Heart right ventricle (tissue), 16 donors: ENCODE results near the gene ATP2B1. TPM values are rescaled to one million over a fixed set of nuclear protein-coding genes. Genes with fewer than 3 reads are reported as not detected.

Experiments
- ATAC-seq, 8 donors: fragments of 200-7000 bp; cut with Tn5 transposase; one replicate each; pipeline ENCODE4 v1.9.1; 2020; ENCODE audit warnings: mild to moderate bottlenecking in 8 of 8, moderate library complexity in 8 of 8, moderate number of reproducible peaks in 1 of 8
- DNase-seq, 2 donors: peaks; one replicate each; pipeline ENCODE4 v3.0.0-alpha.2; 2020
- H3K27ac ChIP-seq, 10 donors: fragments of 200-600 bp; sonication (generic) in 2 of 10; one replicate each; pipeline versions ENCODE4 v1.5.0 to v1.8.0; 2020 to 2022; ENCODE audit warnings: mild to moderate bottlenecking in 3 of 10
- H3K27me3 ChIP-seq, 7 donors: fragments of 200-600 bp; one replicate each; pipeline ENCODE4 v1.8.0; 2021 to 2022; ENCODE audit warnings: mild to moderate bottlenecking in 2 of 7
- H3K36me3 ChIP-seq, 9 donors: fragments of 200-600 bp; sonication (generic) in 1 of 9; one replicate each; pipeline versions ENCODE4 v1.5.0 to v1.8.0; 2020 to 2022; ENCODE audit warnings: mild to moderate bottlenecking in 2 of 9
- H3K4me1 ChIP-seq, 9 donors: fragments of 200-600 bp; sonication (generic) in 1 of 9; one replicate each; pipeline versions ENCODE4 v1.5.0 to v1.8.0; 2020 to 2022; ENCODE audit warnings: mild to moderate bottlenecking in 4 of 9
- H3K4me3 ChIP-seq, 10 donors: fragments of 200-600 bp; sonication (generic) in 2 of 10; one replicate each; pipeline versions ENCODE4 v1.5.0 to v1.8.0; 2020 to 2022; ENCODE audit warnings: mild to moderate bottlenecking in 7 of 10, moderate library complexity in 2 of 10
- H3K9me3 ChIP-seq, 11 donors: fragments of 200-600 bp in 10 of 11; sonication (generic) in 2 of 11; one replicate each; pipeline versions ENCODE4 v1.5.0 to v1.8.0; 2013 to 2022; ENCODE audit warnings: mild to moderate bottlenecking in 2 of 11, control low read depth in 1 of 11, moderate library complexity in 1 of 11
- WGBS, 2 donors: extraction: QIAGEN DNeasy Blood & Tissue Kit; methylation state at CpG; one replicate each; pipeline ENCODE4 v1.1.7; 2013; ENCODE audit warnings: inconsistent platforms in 1 of 2; 5-methylcytosine and 5-hydroxymethylcytosine counted together
- intact Hi-C, 10 donors: fragments of 100-400 bp; cut with DNase I; formaldehyde crosslinking; loops; one replicate each; pipeline versions ENCODE4 v1.11.1 to v1.14.2; 2022
- polyA plus RNA-seq, 2 donors: library from polyadenylated mRNA; stranded (reverse); fragments of 200-250 nt; gene quantifications; one replicate each; pipeline ENCODE4 v1.2.3, GENCODE V29; 2013
- total RNA-seq, 10 donors: library from RNA; stranded (reverse); fragmentation: NEBNext Ultra II Directional in 3 of 10; extraction: Animal tissue kit (Norgen Biotek cat#: 25700) in 3 of 10; gene quantifications; one replicate each; pipeline versions ENCODE4 v1.2.1 to v1.2.4, GENCODE V29; 2021 to 2023
- TF ChIP-seq, protein P1 (sequence below), 9 donors: fragments of 200-600 bp; sonication (generic) in 2 of 9; IDR thresholded peaks; one replicate each; pipeline versions ENCODE4 v1.5.0 to v1.8.0; 2021 to 2022; ENCODE audit warnings: antibody characterized with exemption in 9 of 9, mild to moderate bottlenecking in 5 of 9, moderate library complexity in 1 of 9
- donor health status: Arrhythmogenic right ventricular cardiomyopathy.
- donor health status: ischemic (EF 13 %, LVEDD 7.1; RV severe dilation, severe dysfunction).
- donor health status: healthy with polysubstance abuse.
- donor health status: DM: no; HTN: yes; CAD: no.
- donor health status: DM: no; HTN: no; CAD: no.
- donor health status: ischemic (EF 25% LVEDD 6.9; RV normal size, moderate dysfunction).
- donor health status: ischemic (EF 25% LVEDD 5.7; RV mildly dilated, moderate dysfunction).
- donor health status: healthy.
- donor health status: DM: yes; HTN: yes; CAD: no.
- donor health status: Ischemic cardiomyopathy.
- donor health status: ischemic (EF 35%, LVEDD 5.7; RV mildly dilated, moderate dysfunction).
- donor health status: nonischemic (EF 11% LVEDD 7.7; RV severe dilation, severe dysfunction).
- donor health status: DM: yes; HTN: yes; CAD: no.
- donor health status: PGD.
- donor health status: ischemic (EF 29% LVEDD 5.4; RV normal size, mild dysfunction).
- donor health status: nonischemic (EF 23%, LVEDD 6.1; RV moderate dilation, normal function).

Gene ATP2B1
- total and polyA plus RNA-seq, 12 donors = 5.9 to 20.5 (median 15.2) TPM

DNA sequence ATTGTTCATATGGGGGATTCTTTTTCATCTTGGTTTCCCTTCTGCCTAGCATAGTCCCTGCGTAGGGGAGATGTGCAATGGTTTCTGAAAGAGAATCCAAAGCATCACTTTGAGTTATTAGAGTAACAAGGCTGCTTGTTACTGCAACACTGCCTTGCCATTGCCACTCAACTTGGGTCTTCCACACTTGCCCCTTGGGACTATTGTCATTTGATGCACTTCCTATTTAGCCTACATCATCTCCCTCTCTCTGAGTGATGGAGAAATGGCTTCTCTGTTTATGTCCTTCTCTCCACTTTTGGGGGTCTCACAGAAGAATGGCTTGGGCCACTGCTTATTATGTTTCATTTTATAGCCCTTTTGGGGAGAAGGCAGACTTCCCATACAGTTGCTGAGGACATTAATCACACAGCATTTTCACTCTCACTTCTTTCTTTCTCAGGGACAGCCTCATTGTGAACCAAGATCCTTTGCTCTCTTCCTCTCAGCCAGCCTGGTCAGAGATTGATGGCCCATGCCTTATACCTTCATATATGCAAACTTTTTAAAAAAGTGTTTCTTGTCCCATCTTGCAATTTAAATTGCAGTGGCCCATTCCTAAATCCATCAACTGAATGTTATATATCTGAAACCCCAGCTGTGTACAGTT lies 131.9 kb downstream of the ATP2B1 start:
- H3K36me3 ChIP-seq = no peaks in the 10 kb centered on the region
- 92 to 100% methylated on average over 1 of the region's 1 CpG for WGBS, 2 donors
- H3K4me3 ChIP-seq = no peak overlapping the region
- ATAC-seq = no peak
- TF ChIP-seq, protein P1, sequence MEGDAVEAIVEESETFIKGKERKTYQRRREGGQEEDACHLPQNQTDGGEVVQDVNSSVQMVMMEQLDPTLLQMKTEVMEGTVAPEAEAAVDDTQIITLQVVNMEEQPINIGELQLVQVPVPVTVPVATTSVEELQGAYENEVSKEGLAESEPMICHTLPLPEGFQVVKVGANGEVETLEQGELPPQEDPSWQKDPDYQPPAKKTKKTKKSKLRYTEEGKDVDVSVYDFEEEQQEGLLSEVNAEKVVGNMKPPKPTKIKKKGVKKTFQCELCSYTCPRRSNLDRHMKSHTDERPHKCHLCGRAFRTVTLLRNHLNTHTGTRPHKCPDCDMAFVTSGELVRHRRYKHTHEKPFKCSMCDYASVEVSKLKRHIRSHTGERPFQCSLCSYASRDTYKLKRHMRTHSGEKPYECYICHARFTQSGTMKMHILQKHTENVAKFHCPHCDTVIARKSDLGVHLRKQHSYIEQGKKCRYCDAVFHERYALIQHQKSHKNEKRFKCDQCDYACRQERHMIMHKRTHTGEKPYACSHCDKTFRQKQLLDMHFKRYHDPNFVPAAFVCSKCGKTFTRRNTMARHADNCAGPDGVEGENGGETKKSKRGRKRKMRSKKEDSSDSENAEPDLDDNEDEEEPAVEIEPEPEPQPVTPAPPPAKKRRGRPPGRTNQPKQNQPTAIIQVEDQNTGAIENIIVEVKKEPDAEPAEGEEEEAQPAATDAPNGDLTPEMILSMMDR (IDR thresholded peaks at IDR 0.05) = no peak
- H3K27ac ChIP-seq = no peak overlapping the region
- DNase-seq = no peak
- H3K4me1 ChIP-seq = peaks cover 0 to 14% (median 4%) of the 10 kb centered on the region in 9 donors
- no peaks in the 10 kb centered on the region for H3K27me3 ChIP-seq
- no peaks in the 10 kb centered on the region for H3K9me3 ChIP-seq
- intact Hi-C loops = no loop called here

DNA sequence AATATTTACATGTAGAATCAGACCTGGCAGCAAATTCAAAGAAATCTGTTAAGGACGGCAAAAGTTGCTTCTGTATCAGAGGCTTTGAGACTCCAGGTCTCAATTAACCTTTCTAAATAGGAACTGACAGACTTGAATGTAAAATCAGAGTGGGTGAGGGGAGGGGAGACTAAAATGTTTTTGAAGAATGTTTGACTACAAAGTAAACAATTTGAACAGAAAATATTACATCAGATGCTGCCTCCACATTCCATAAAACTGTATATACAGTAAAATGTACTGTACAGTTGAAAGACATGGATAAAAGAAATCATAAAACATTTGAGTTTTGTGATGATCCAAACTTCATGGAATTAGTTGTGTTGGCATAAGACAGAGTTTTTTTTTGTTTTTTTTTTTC lies 133.3 kb downstream of the ATP2B1 start:
- WGBS, 2 donors = 81 to 87% methylated on average over 1 of the region's 1 CpG
- no peak for ATAC-seq
- Histone ChIP-seq H3K27me3 (no peaks in the 10 kb centered on the region), H3K27ac (no peak overlapping the region), H3K9me3 (no peaks in the 10 kb centered on the region), H3K36me3 (no peaks in the 10 kb centered on the region), H3K4me1 (peaks cover 0 to 14% (median 4%) of the 10 kb centered on the region in 9 donors), H3K4me3 (no peak overlapping the region)
- intact Hi-C loops = no loop called here
- no peak for DNase-seq
- TF ChIP-seq, protein P1 (IDR thresholded peaks at IDR 0.05) = no peak

DNA sequence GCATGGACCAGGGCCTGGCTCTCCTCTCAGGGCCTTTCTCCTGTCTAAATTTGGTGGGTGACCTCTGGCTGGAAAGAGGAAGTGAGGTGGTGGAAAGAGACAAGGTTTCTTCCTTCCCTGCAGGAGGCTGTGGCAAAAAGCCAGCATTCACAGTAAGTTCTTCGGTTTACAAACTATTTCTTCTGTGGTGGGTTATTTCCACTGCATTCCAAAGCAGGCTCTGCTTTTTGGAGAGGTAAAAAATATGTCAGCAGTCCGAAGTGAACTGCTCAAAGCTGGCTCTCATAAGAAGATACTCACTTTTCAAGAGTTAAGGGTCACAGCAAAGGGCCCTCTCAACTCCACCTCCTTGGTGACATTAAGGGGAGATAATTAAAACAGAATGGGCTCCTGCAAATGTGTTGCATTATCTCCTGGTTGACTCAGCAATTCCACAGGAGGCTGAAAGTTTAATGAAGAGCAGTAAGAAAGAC lies 133.9 kb downstream of the ATP2B1 start:
- intact Hi-C loops = no loop called here
- peaks cover 0 to 14% (median 4%) of the 10 kb centered on the region in 9 donors for H3K4me1 ChIP-seq
- no peaks in the 10 kb centered on the region for H3K9me3 ChIP-seq
- DNase-seq (peak in 1 of 2 donors; percentile 47), ATAC-seq (peak in 3 of 8 donors; percentile 44 to 65 (median 58))
- TF ChIP-seq, protein P1 (IDR thresholded peaks at IDR 0.05) = no peak
- H3K27me3 ChIP-seq = no peaks in the 10 kb centered on the region
- no peak overlapping the region for H3K4me3 ChIP-seq
- 32 to 44% methylated on average over 2 of the region's 2 CpGs for WGBS, 2 donors
- no peaks in the 10 kb centered on the region for H3K36me3 ChIP-seq
- H3K27ac ChIP-seq = peak overlapping the region in 1 of 10 donors; percentile 16

DNA sequence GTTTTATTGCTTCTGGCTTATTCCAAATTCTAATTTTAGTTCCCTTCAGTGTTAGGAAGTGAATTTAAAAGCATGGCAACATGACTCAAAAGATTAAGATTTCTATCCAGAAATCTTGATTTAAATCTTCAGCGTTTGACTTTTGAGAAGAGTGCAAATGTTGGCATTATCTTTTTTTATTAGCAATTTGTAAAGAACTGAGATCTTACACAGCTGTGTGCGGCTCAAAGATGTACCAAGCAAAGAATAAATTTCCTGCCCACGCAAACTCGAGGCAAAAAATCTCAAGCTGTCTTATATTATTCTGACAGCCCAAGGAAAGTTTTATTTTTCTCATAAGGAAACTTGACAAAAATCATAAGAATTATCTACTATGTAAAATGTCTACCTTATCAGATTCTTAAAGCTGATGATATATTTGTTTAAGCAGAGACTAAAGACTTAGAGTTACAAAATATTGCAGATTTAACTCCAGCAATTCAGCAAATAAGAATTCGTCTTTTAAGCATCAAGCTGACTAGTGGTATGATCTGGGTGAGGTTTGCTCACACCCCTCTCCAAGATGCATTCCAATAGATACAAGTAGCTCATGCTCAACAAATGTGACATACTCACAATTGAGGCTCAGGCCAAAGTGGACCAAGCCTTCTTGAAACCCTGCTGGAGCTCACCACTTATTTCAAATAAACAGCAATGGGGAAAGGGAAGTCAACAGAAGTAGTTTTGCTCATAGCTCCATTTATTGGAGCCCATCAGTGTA lies 135.4 kb downstream of the ATP2B1 start:
- WGBS, 2 donors = 83 to 90% methylated on average over 5 of the region's 5 CpGs
- ATAC-seq = no peak
- Histone ChIP-seq H3K4me3 (no peak overlapping the region), H3K4me1 (peaks cover 0 to 14% (median 4%) of the 10 kb centered on the region in 9 donors), H3K27ac (no peak overlapping the region), H3K27me3 (no peaks in the 10 kb centered on the region), H3K36me3 (no peaks in the 10 kb centered on the region), H3K9me3 (no peaks in the 10 kb centered on the region)
- DNase-seq = no peak
- intact Hi-C loops = no loop called here
- TF ChIP-seq, protein P1 (IDR thresholded peaks at IDR 0.05) = no peak
